H9 (cell line): Measurements from ENCODE around the gene ERP27. TPM values are rescaled to one million over a fixed set of nuclear protein-coding genes. Genes with fewer than 3 reads are reported as not detected.

Source experiments
- DNase-seq: peaks from one replicate; pipeline ENCODE4 v3.0.0-alpha.2; 2017
- H2AFZ ChIP-seq: one replicate; pipeline ENCODE4 v1.6.1; 2013; ENCODE audit warnings: mild to moderate bottlenecking, low read length, control low read depth, moderate library complexity
- H2AK5ac ChIP-seq: 2 replicates; pipeline ENCODE4 v1.6.1; 2013; ENCODE audit warnings: low read length, control low read depth, mixed read lengths; ENCODE audit not compliant: insufficient read length
- H2BK120ac ChIP-seq: one replicate; pipeline ENCODE4 v1.6.1; 2013; ENCODE audit warnings: low read depth, mild to moderate bottlenecking, low read length, control low read depth, inconsistent platforms; ENCODE audit not compliant: poor library complexity, severe bottlenecking
- H2BK12ac ChIP-seq: 2 replicates; pipeline ENCODE4 v1.6.1; 2013; ENCODE audit warnings: low read length, control low read depth, mixed read lengths, low read depth; ENCODE audit not compliant: insufficient read length
- H2BK15ac ChIP-seq: 2 replicates; pipeline ENCODE4 v1.6.1; 2013; ENCODE audit warnings: low read depth, low read length, control low read depth
- H2BK20ac ChIP-seq: one replicate; pipeline ENCODE4 v1.6.1; 2013; ENCODE audit warnings: low read depth, mild to moderate bottlenecking, low read length, control low read depth, inconsistent platforms; ENCODE audit not compliant: poor library complexity, severe bottlenecking
- H2BK5ac ChIP-seq: 2 replicates; pipeline ENCODE4 v1.6.1; 2013; ENCODE audit warnings: low read length, control low read depth, mixed read lengths; ENCODE audit not compliant: insufficient read length
- H3K14ac ChIP-seq: 2 replicates; pipeline ENCODE4 v1.6.1; 2013; ENCODE audit warnings: low read length, control low read depth; ENCODE audit not compliant: insufficient read depth
- H3K18ac ChIP-seq: 2 replicates; pipeline ENCODE4 v1.6.1; 2013; ENCODE audit warnings: low read depth, mild to moderate bottlenecking, mixed read lengths, low read length, control low read depth; ENCODE audit not compliant: insufficient read length
- H3K23ac ChIP-seq: 2 replicates; pipeline ENCODE4 v1.6.1; 2013; ENCODE audit warnings: low read length, control low read depth, mixed read lengths, low read depth; ENCODE audit not compliant: insufficient read length
- H3K23me2 ChIP-seq: 2 replicates; pipeline ENCODE4 v1.6.1; 2013; ENCODE audit warnings: low read depth, mild to moderate bottlenecking, mixed read lengths, low read length, control low read depth; ENCODE audit not compliant: insufficient read length, poor library complexity, severe bottlenecking
- H3K27ac ChIP-seq: 2 replicates; pipeline ENCODE4 v1.5.1; 2013; ENCODE audit warnings: low read length, control low read depth, mixed read lengths, low read depth; ENCODE audit not compliant: insufficient read length
- H3K27me3 ChIP-seq: 2 replicates; pipeline ENCODE4 v1.6.1; 2013; ENCODE audit warnings: low read length, control low read depth, inconsistent platforms; ENCODE audit not compliant: insufficient read depth
- H3K4ac ChIP-seq: 2 replicates; pipeline ENCODE4 v1.6.1; 2013; ENCODE audit warnings: low read depth, mild to moderate bottlenecking, control low read depth, inconsistent platforms, low read length, moderate library complexity
- H3K4me1 ChIP-seq: 2 replicates; pipeline ENCODE4 v1.6.1; 2013; ENCODE audit warnings: low read length, control low read depth, inconsistent platforms; ENCODE audit not compliant: insufficient read depth
- H3K4me2 ChIP-seq: 2 replicates; pipeline ENCODE4 v1.6.1; 2013; ENCODE audit warnings: low read length, control low read depth, mixed read lengths; ENCODE audit not compliant: insufficient read length, insufficient read depth
- H3K56ac ChIP-seq: 2 replicates; pipeline ENCODE4 v1.6.1; 2013; ENCODE audit warnings: low read depth, mild to moderate bottlenecking, mixed read lengths, low read length, control low read depth; ENCODE audit not compliant: insufficient read length
- H3K79me1 ChIP-seq: 2 replicates; pipeline ENCODE4 v1.6.1; 2013; ENCODE audit warnings: low read depth, mild to moderate bottlenecking, moderate library complexity, low read length, control low read depth, inconsistent platforms; ENCODE audit not compliant: insufficient read depth, poor library complexity, severe bottlenecking
- H3K79me2 ChIP-seq: 2 replicates; pipeline ENCODE4 v1.6.1; 2013; ENCODE audit warnings: low read length, control low read depth, inconsistent platforms; ENCODE audit not compliant: insufficient read depth
- H3K9ac ChIP-seq: 2 replicates; pipeline ENCODE4 v1.6.1; 2013; ENCODE audit warnings: low read length, control low read depth, mixed read lengths; ENCODE audit not compliant: insufficient read length; ENCODE audit errors: extremely low read depth
- H3K9me3 ChIP-seq: one replicate; pipeline ENCODE4 v1.6.1; 2013; ENCODE audit warnings: low read depth, low read length, inconsistent platforms; ENCODE audit not compliant: control insufficient read depth
- H3T11ph ChIP-seq: one replicate; pipeline ENCODE4 v1.6.1; 2013; ENCODE audit warnings: mild to moderate bottlenecking, low read length, control low read depth, inconsistent platforms
- H4K20me1 ChIP-seq: one replicate; pipeline ENCODE4 v1.6.1; 2013; ENCODE audit not compliant: control insufficient read depth, insufficient read length, insufficient read depth
- H4K5ac ChIP-seq: 2 replicates; pipeline ENCODE4 v1.6.1; 2013; ENCODE audit warnings: low read depth, mild to moderate bottlenecking, mixed read lengths, low read length, control low read depth; ENCODE audit not compliant: insufficient read length
- H4K8ac ChIP-seq: replicated peaks from 2 replicates; pipeline ENCODE4 v1.6.1; 2013; ENCODE audit warnings: low read length, control low read depth, mixed read lengths, low read depth; ENCODE audit not compliant: insufficient read length
- H4K91ac ChIP-seq: 2 replicates; pipeline ENCODE4 v1.6.1; 2013; ENCODE audit warnings: low read depth, mild to moderate bottlenecking, moderate library complexity, mixed read lengths, low read length, control low read depth; ENCODE audit not compliant: insufficient read length
- H3K27ac Mint-ChIP-seq, 3 experiments: 2 replicates in 2 of 3; 3 replicates in 1 of 3; pipeline ENCODE4 v1.8.0; 2020 to 2021; ENCODE audit warnings: mixed read lengths in 3 of 3, mild to moderate bottlenecking in 1 of 3, moderate library complexity in 1 of 3
- H3K27me3 Mint-ChIP-seq: 2 replicates; pipeline ENCODE4 v1.8.0; 2021; ENCODE audit warnings: low read depth, mild to moderate bottlenecking, moderate library complexity, mixed read lengths
- H3K36me3 Mint-ChIP-seq, 3 experiments: 2 replicates in 2 of 3; 3 replicates in 1 of 3; pipeline ENCODE4 v1.8.0; 2020 to 2021; ENCODE audit warnings: low read depth in 3 of 3, mixed read lengths in 3 of 3; ENCODE audit not compliant: insufficient read depth in 1 of 3
- H3K4me1 Mint-ChIP-seq, 2 experiments: 2 replicates each; pipeline ENCODE4 v1.8.0; 2020; ENCODE audit warnings: mixed read lengths in 2 of 2
- H3K4me3 Mint-ChIP-seq, 2 experiments: 2 replicates in 1 of 2; 3 replicates in 1 of 2; pipeline ENCODE4 v1.8.0; 2020 to 2021; ENCODE audit warnings: mild to moderate bottlenecking in 2 of 2, mixed read lengths in 2 of 2, moderate library complexity in 1 of 2
- H3K9me3 Mint-ChIP-seq, 2 experiments: 2 replicates in 1 of 2; 3 replicates in 1 of 2; pipeline ENCODE4 v1.8.0; 2020; ENCODE audit warnings: mild to moderate bottlenecking in 2 of 2, mixed read lengths in 2 of 2, moderate library complexity in 1 of 2
- WGBS: extraction: QIAGEN DNeasy Blood & Tissue Kit; methylation state at CpG from one replicate; pipeline ENCODE4 v1.1.7; 2013; ENCODE audit warnings: missing lambda C conversion rate, low lambda C conversion rate, mixed read lengths; ENCODE audit not compliant: insufficient read length; ENCODE audit errors: extremely low coverage; 5-methylcytosine and 5-hydroxymethylcytosine counted together
- total RNA-seq: library from RNA; stranded (reverse); gene quantifications from 2 replicates; pipeline ENCODE4 v1.2.1, GENCODE V29; 2021
- TF ChIP-seq, protein P1 (sequence below): fragments of 200-600 bp; sonication (generic); conservative IDR thresholded peaks from 3 replicates; pipeline ENCODE4 v1.8.0; 2021; ENCODE audit warnings: antibody characterized with exemption, mild to moderate bottlenecking

ERP27 gene
- total RNA-seq, 1 experiment from 2014 or later: not detected

DNA sequence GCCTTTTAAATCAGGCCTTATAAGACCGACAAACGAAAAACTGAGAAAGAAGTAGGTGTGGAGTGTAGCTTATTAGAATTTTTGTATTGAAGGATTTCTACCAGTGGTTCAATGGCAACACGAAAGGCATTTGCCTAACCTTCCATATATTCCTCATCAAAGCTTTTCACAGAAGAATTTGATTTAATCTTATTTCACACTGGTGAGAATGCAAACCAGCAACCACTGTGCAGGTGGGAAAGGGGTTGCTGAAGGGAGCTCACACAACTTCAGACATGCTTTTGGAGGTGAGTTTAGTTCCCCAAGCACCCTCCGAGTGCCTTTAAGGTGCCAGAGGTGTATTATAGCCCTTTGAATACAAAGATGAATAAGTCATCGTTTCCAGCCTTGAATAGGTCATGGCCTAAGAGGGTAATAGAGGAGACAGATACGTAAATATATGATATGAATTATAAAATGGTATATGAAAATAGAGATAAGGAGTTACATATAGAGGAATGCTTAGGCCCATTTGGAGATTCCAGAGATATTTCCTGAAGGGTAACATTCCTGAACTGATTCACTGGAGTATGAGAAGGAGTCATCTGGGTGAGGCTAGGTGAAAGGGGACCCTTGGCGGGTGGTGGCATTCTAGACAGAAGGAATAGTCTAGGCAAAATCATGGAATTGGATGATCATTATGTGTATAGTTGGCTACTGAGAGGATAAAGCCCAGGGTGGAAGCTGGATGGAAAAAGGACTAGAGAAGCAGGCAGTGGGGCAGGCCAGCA, 6.4 kb downstream of the ERP27 start:
- Histone ChIP-seq H3K4me1 (no peaks in the 10 kb centered on the region), H3K14ac (no peak overlapping the region), H3K4me2 (no peak overlapping the region), H3K9ac (no peak overlapping the region), H3K23ac (no peak overlapping the region), H2BK5ac (no peak overlapping the region), H3K18ac (no peak overlapping the region), H4K8ac (no peak overlapping the region), H3T11ph (no peak overlapping the region), H2BK15ac (no peak overlapping the region), H3K79me2 (no peaks in the 10 kb centered on the region), H3K27me3 (no peaks in the 10 kb centered on the region), H4K91ac (no peak overlapping the region), H2BK120ac (no peak overlapping the region), H2BK20ac (no peak overlapping the region), H3K56ac (no peak overlapping the region), H3K79me1 (no peaks in the 10 kb centered on the region), H4K5ac (no peak overlapping the region), H3K4ac (no peak overlapping the region), H2BK12ac (no peak overlapping the region), H3K9me3 (no peaks in the 10 kb centered on the region), H4K20me1 (no peaks in the 10 kb centered on the region), H3K23me2 (no peaks in the 10 kb centered on the region), H2AK5ac (no peak overlapping the region), H2AFZ (no peak overlapping the region), H3K27ac (no peak overlapping the region)
- H3K27ac Mint-ChIP-seq: no peak overlapping the region; a peak in 1 of 7 replicates
- no peak for DNase-seq
- H3K4me3 Mint-ChIP-seq: no peak overlapping the region
- TF ChIP-seq, protein P1, sequence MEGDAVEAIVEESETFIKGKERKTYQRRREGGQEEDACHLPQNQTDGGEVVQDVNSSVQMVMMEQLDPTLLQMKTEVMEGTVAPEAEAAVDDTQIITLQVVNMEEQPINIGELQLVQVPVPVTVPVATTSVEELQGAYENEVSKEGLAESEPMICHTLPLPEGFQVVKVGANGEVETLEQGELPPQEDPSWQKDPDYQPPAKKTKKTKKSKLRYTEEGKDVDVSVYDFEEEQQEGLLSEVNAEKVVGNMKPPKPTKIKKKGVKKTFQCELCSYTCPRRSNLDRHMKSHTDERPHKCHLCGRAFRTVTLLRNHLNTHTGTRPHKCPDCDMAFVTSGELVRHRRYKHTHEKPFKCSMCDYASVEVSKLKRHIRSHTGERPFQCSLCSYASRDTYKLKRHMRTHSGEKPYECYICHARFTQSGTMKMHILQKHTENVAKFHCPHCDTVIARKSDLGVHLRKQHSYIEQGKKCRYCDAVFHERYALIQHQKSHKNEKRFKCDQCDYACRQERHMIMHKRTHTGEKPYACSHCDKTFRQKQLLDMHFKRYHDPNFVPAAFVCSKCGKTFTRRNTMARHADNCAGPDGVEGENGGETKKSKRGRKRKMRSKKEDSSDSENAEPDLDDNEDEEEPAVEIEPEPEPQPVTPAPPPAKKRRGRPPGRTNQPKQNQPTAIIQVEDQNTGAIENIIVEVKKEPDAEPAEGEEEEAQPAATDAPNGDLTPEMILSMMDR: no peak
- H3K27me3 Mint-ChIP-seq: no peaks in the 10 kb centered on the region; the same call in 1 of the 2 replicates
- H3K4me1 Mint-ChIP-seq: peaks cover 7% of the 10 kb centered on the region in 2 experiments
- no peaks in the 10 kb centered on the region for H3K36me3 Mint-ChIP-seq
- no peaks in the 10 kb centered on the region; a peak in 1 of 5 replicates for H3K9me3 Mint-ChIP-seq
- 100% methylated on average over 1 of the region's 7 CpGs for WGBS
